Endothelial cell of umbilical vein (primary cell): ENCODE results near the gene UNC5C.

ENCODE experiments used
- EZH2 ChIP-seq: IDR thresholded peaks from 2 replicates; pipeline ENCODE4 v1.6.1; 2012; ENCODE audit warnings: borderline replicate concordance, low read depth, mild to moderate bottlenecking, moderate library complexity, low read length, inconsistent platforms; ENCODE audit not compliant: severe bottlenecking
- FOS ChIP-seq: IDR thresholded peaks from 2 replicates; pipeline ENCODE4 v1.6.1; 2011; ENCODE audit warnings: mild to moderate bottlenecking, low read length, moderate library complexity, borderline replicate concordance; ENCODE audit not compliant: insufficient read depth
- GATA2 ChIP-seq: IDR thresholded peaks from 2 replicates; pipeline ENCODE4 v1.7.0; 2011; ENCODE audit warnings: low read depth, mild to moderate bottlenecking, moderate library complexity, mixed read lengths, low read length; ENCODE audit not compliant: insufficient read length, insufficient read depth
- JUN ChIP-seq: IDR thresholded peaks from 2 replicates; pipeline ENCODE4 v1.6.1; 2011; ENCODE audit warnings: borderline replicate concordance, low read depth; ENCODE audit not compliant: insufficient read length, insufficient read depth
- MYC ChIP-seq: IDR thresholded peaks from one replicate; pipeline ENCODE4 v1.6.1; 2011; ENCODE audit warnings: mild to moderate bottlenecking, low read depth, low read length
- POLR2A ChIP-seq: IDR thresholded peaks from 2 replicates; pipeline ENCODE4 v1.6.1; 2012; ENCODE audit warnings: low read depth, mild to moderate bottlenecking, control low read depth, low read length
- POLR2AphosphoS5 ChIP-seq: IDR thresholded peaks from 2 replicates; pipeline ENCODE4 v1.6.1; 2012; ENCODE audit warnings: low read depth, mild to moderate bottlenecking, control low read depth, low read length, moderate library complexity; ENCODE audit not compliant: insufficient read depth
- TF ChIP-seq, protein P1 (sequence below), 2 donors: IDR thresholded peaks; 1 replicate in 1 of 2; 2 replicates in 1 of 2; pipeline ENCODE4 v1.5.1; 2011; ENCODE audit warnings: low read length in 2 of 2, mild to moderate bottlenecking in 2 of 2, moderate library complexity in 2 of 2, control low read depth in 1 of 2, inconsistent platforms in 1 of 2, low read depth in 1 of 2; ENCODE audit not compliant: insufficient read depth in 1 of 2; ENCODE audit errors: extremely low read depth in 1 of 2
- TF ChIP-seq, protein P2 (sequence below): IDR thresholded peaks from 2 replicates; pipeline ENCODE4 v1.6.1; 2011; ENCODE audit not compliant: insufficient read depth, insufficient read length

- TF ChIP-seq MYC: no peak
- TF ChIP-seq, protein P1, sequence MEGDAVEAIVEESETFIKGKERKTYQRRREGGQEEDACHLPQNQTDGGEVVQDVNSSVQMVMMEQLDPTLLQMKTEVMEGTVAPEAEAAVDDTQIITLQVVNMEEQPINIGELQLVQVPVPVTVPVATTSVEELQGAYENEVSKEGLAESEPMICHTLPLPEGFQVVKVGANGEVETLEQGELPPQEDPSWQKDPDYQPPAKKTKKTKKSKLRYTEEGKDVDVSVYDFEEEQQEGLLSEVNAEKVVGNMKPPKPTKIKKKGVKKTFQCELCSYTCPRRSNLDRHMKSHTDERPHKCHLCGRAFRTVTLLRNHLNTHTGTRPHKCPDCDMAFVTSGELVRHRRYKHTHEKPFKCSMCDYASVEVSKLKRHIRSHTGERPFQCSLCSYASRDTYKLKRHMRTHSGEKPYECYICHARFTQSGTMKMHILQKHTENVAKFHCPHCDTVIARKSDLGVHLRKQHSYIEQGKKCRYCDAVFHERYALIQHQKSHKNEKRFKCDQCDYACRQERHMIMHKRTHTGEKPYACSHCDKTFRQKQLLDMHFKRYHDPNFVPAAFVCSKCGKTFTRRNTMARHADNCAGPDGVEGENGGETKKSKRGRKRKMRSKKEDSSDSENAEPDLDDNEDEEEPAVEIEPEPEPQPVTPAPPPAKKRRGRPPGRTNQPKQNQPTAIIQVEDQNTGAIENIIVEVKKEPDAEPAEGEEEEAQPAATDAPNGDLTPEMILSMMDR (IDR thresholded peaks at IDR 0.05; ENCODE audit: extremely low read depth in 1 of 2, insufficient read depth in 1 of 2, low read depth in 1 of 2, low read length in 2 of 2): no peak
- no peak for TF ChIP-seq POLR2A
- no peak for TF ChIP-seq EZH2
- TF ChIP-seq POLR2AphosphoS5: no peak
- TF ChIP-seq, protein P2, sequence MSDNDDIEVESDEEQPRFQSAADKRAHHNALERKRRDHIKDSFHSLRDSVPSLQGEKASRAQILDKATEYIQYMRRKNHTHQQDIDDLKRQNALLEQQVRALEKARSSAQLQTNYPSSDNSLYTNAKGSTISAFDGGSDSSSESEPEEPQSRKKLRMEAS: no peak
- TF ChIP-seq JUN: no peak
- no peak for TF ChIP-seq GATA2
- TF ChIP-seq FOS: no peak
These were observed 329.7 kb downstream of the UNC5C start for GRCh38 chr4:95219109-95219508.
